ENCODE results near the gene SCN1A.
"Not testable (repeated sequence)": the region's sequence is repeated elsewhere in the genome, so short reads cannot be mapped to it uniquely, and the experiment has no call there.

DNA sequence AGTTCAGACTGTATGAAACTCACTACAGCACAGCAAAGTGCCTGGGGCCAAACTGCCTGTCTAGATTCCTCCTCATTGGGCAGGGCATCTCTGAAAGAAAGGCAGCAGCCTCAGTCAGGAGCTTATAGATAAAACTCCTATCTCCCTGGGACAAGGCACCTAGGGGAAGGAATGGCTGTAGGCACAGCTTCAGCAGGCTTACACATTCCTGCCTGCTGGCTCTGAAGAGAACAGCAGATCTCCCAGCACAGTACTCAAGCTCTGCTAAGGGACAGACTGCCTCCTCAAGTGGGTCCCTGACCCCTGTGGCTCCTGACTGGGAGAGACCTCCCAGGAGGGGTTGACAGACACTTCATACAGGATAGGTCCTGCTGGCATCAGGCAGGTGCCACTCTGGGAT lies 155.7 kb downstream of the SCN1A start:
- TF ChIP-seq, protein P1, sequence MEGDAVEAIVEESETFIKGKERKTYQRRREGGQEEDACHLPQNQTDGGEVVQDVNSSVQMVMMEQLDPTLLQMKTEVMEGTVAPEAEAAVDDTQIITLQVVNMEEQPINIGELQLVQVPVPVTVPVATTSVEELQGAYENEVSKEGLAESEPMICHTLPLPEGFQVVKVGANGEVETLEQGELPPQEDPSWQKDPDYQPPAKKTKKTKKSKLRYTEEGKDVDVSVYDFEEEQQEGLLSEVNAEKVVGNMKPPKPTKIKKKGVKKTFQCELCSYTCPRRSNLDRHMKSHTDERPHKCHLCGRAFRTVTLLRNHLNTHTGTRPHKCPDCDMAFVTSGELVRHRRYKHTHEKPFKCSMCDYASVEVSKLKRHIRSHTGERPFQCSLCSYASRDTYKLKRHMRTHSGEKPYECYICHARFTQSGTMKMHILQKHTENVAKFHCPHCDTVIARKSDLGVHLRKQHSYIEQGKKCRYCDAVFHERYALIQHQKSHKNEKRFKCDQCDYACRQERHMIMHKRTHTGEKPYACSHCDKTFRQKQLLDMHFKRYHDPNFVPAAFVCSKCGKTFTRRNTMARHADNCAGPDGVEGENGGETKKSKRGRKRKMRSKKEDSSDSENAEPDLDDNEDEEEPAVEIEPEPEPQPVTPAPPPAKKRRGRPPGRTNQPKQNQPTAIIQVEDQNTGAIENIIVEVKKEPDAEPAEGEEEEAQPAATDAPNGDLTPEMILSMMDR (conservative IDR thresholded peaks at IDR 0.05; ENCODE audit: low read depth, low read length) = not testable (repeated sequence)
- TF ChIP-seq POLR2A (IDR thresholded peaks at IDR 0.05; ENCODE audit: low read depth, low read length); RAD21 (IDR thresholded peaks at IDR 0.05; ENCODE audit: low read length); MAZ (IDR thresholded peaks at IDR 0.05; ENCODE audit: borderline replicate concordance, low read depth, low read length); MXI1 (IDR thresholded peaks at IDR 0.05; ENCODE audit: borderline replicate concordance, low read depth, low read length); SMC3 (IDR thresholded peaks at IDR 0.05; ENCODE audit: low read depth, low read length); RCOR1 (IDR thresholded peaks at IDR 0.05; ENCODE audit: insufficient replicate concordance, low read length); FOS (IDR thresholded peaks at IDR 0.05; ENCODE audit: low read depth, low read length); NFE2L2 (IDR thresholded peaks at IDR 0.05; ENCODE audit: low read depth, low read length); MAFK (IDR thresholded peaks at IDR 0.05; ENCODE audit: low read depth, low read length): not testable (repeated sequence)
- TF ChIP-seq, protein P2, sequence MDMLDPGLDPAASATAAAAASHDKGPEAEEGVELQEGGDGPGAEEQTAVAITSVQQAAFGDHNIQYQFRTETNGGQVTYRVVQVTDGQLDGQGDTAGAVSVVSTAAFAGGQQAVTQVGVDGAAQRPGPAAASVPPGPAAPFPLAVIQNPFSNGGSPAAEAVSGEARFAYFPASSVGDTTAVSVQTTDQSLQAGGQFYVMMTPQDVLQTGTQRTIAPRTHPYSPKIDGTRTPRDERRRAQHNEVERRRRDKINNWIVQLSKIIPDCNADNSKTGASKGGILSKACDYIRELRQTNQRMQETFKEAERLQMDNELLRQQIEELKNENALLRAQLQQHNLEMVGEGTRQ (IDR thresholded peaks at IDR 0.05; ENCODE audit: low read depth, low read length) = not testable (repeated sequence)
- TF ChIP-seq, protein P3, sequence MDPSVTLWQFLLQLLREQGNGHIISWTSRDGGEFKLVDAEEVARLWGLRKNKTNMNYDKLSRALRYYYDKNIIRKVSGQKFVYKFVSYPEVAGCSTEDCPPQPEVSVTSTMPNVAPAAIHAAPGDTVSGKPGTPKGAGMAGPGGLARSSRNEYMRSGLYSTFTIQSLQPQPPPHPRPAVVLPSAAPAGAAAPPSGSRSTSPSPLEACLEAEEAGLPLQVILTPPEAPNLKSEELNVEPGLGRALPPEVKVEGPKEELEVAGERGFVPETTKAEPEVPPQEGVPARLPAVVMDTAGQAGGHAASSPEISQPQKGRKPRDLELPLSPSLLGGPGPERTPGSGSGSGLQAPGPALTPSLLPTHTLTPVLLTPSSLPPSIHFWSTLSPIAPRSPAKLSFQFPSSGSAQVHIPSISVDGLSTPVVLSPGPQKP (IDR thresholded peaks at IDR 0.05; ENCODE audit: borderline replicate concordance, low read depth, low read length) = not testable (repeated sequence)
